Myometrial cell (primary cell): ENCODE results near the gene MAGEA10. TPM values are rescaled to one million over a fixed set of nuclear protein-coding genes. Genes with fewer than 3 reads are reported as not detected.

Experiments used
- total RNA-seq: library from RNA; depleted of rRNA; stranded (reverse); fragments of >200 nt; gene quantifications from 2 replicates; pipeline ENCODE4 v1.2.3, GENCODE V29; 2015

The MAGEA10 gene
- not detected in 2 replicates for total RNA-seq

DNA sequence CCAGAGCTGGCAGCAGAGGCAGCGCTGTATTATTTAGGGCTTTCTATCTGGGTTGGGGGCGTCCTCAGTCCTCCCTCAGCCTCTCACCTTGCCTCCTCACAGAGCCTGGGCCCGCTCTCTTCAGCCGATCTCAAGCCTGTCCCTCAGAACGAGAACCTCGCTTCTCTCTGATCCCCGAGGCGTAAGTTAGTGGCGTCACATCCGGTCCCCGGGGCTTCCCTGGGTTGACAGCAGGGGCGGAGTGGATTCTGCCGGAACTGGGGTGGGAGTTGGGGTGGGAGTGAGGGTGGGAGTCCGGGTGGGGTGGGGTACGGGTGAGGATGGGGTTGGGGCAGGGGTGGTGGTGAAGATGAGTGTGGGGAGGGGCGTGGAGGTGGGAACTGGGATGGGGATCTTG is at the start of gene MAGEA10:
Gene MAGEA10, minus strand, starts transcription at position 190 of the 397 bp plus-strand sequence. CDS start 2,957 bp downstream, outside the sequence.

Other genes starting within 250 kb of the MAGEA10 start
- gene MAGEA4, start 225.7 kb downstream of the MAGEA10 start, total RNA-seq = not detected in 2 replicates
- gene GABRE, start 163.9 kb downstream of the MAGEA10 start, total RNA-seq = 1.9 and 4.3 TPM in 2 replicates